Measurements from ENCODE around the gene PROB1. TPM values are rescaled to one million over a fixed set of nuclear protein-coding genes. Genes with fewer than 3 reads are reported as not detected.

PROB1 gene
- total RNA-seq, 4 donors from 2014 or later: 26.8 to 81.4 (median 52.9) TPM

- Histone ChIP-seq H3K27ac (peak overlapping the region; percentile 98 to 100 (median 99)), H3K4me3 (peak overlapping the region; percentile 90 to 97 (median 94)), H3K27me3 (no peaks in the 10 kb centered on the region), H3K9me3 (no peaks in the 10 kb centered on the region), H3K4me1 (peaks cover 5 to 16% of the 10 kb centered on the region in 2 donors), H3K36me3 (peaks cover 0 to 15% of the 10 kb centered on the region in 2 donors)
- TF ChIP-seq POLR2A (IDR thresholded peaks at IDR 0.05) (no peak), CTCF (IDR thresholded peaks at IDR 0.05 in 4 of 5, conservative IDR thresholded peaks at IDR 0.05 in 1 of 5) (no peak)
- no peak for DNase-seq
- intact Hi-C loops (cut with DNase I; ENCODE audit: low total_unique reads): loop anchor here (5.0 kb wide), 2 partner anchors 79 to 124 kb away; partner anchors contain the start of gene UBE2D2
- in situ Hi-C loops (cut with MboI; ENCODE audit: low sequenced_read_pairs in 4 of 4): no loop called here
- ATAC-seq: no peak
Observed at GRCh38 chr5:139438707-139439012, 43.8 kb upstream of the PROB1 start.

GRCh38 chr5:139435676-139436075 lies 40.8 kb upstream of the PROB1 start:
- DNase-seq (no peak), ATAC-seq (no peak)
- Histone ChIP-seq H3K4me1 (peaks cover 5 to 16% of the 10 kb centered on the region in 2 donors), H3K4me3 (no peak overlapping the region), H3K27ac (no peak overlapping the region), H3K9me3 (no peaks in the 10 kb centered on the region), H3K27me3 (no peaks in the 10 kb centered on the region), H3K36me3 (peaks cover 0 to 34% of the 10 kb centered on the region in 2 donors)
- intact Hi-C loops (cut with DNase I; ENCODE audit: low total_unique reads): loop anchor here (5.0 kb wide), 2 partner anchors 82 to 127 kb away; partner anchors contain the start of gene UBE2D2
- TF ChIP-seq POLR2A (IDR thresholded peaks at IDR 0.05) (no peak), CTCF (IDR thresholded peaks at IDR 0.05 in 4 of 5, conservative IDR thresholded peaks at IDR 0.05 in 1 of 5) (no peak)
- in situ Hi-C loops (cut with MboI; ENCODE audit: low sequenced_read_pairs in 4 of 4): no loop called here

- no peak for TF ChIP-seq CTCF (IDR thresholded peaks at IDR 0.05 in 4 of 5, conservative IDR thresholded peaks at IDR 0.05 in 1 of 5)
- TF ChIP-seq POLR2A (IDR thresholded peaks at IDR 0.05): no peak
- no peak overlapping the region for H3K27ac ChIP-seq
- intact Hi-C loops (cut with DNase I; ENCODE audit: low total_unique reads): no loop called here
- DNase-seq (no peak), ATAC-seq (no peak)
- H3K36me3 ChIP-seq: peaks cover 0 to 41% of the 10 kb centered on the region in 2 donors
- no peaks in the 10 kb centered on the region for H3K4me1 ChIP-seq
- in situ Hi-C loops (cut with MboI; ENCODE audit: low sequenced_read_pairs in 4 of 4): no loop called here
- no peaks in the 10 kb centered on the region for H3K27me3 ChIP-seq
- no peak overlapping the region for H3K4me3 ChIP-seq
- H3K9me3 ChIP-seq: no peaks in the 10 kb centered on the region
Observed at GRCh38 chr5:139431706-139432105, 36.8 kb upstream of the PROB1 start.

GRCh38 chr5:139430015-139430414 lies 35.1 kb upstream of the PROB1 start:
- DNase-seq (no peak), ATAC-seq (no peak)
- TF ChIP-seq POLR2A (IDR thresholded peaks at IDR 0.05): no peak
- TF ChIP-seq CTCF (IDR thresholded peaks at IDR 0.05 in 4 of 5, conservative IDR thresholded peaks at IDR 0.05 in 1 of 5): no peak
- no peaks in the 10 kb centered on the region for H3K27me3 ChIP-seq
- intact Hi-C loops (cut with DNase I; ENCODE audit: low total_unique reads) (no loop called here), in situ Hi-C loops (cut with MboI; ENCODE audit: low sequenced_read_pairs in 4 of 4) (no loop called here)
- H3K4me1 ChIP-seq: peaks cover 8 to 14% of the 10 kb centered on the region in 2 donors
- no peak overlapping the region for H3K4me3 ChIP-seq
- peaks cover 0 to 41% of the 10 kb centered on the region in 2 donors for H3K36me3 ChIP-seq
- H3K27ac ChIP-seq: no peak overlapping the region
- H3K9me3 ChIP-seq: no peaks in the 10 kb centered on the region

All from gastrocnemius medialis (tissue), 4 donors.